ENCODE results near the gene CPN1. TPM values are rescaled to one million over a fixed set of nuclear protein-coding genes. Genes with fewer than 3 reads are reported as not detected.
"Not testable (repeated sequence)": the region's sequence is repeated elsewhere in the genome, so short reads cannot be mapped to it uniquely, and the experiment has no call there.

The CPN1 gene
- polyA plus RNA-seq, 1 donor (not counting 4 experiments of a cell fraction or from before 2014, with no cell fraction given): not detected

- no peaks in the 10 kb centered on the region for H3K9me1 ChIP-seq (ENCODE audit: control insufficient read depth, extremely low read depth, insufficient read depth, low read length)
- no peak for TF ChIP-seq CTCF (optimal IDR thresholded peaks at IDR 0.05 in 1 of 3, IDR thresholded peaks at IDR 0.05 in 1 of 3, conservative IDR thresholded peaks at IDR 0.05 in 1 of 3; ENCODE audit: extremely low read depth in 1 of 3, insufficient read depth in 2 of 3, low read length in 3 of 3)
- FAIRE-seq (no peak), DNase-seq (ENCODE audit: low read depth, low spot score) (no peak)
- no peaks in the 10 kb centered on the region for H4K20me1 ChIP-seq (ENCODE audit: control insufficient read depth, extremely low read depth, insufficient read depth, low read length)
- no peaks in the 10 kb centered on the region for H3K9me3 ChIP-seq (ENCODE audit: control insufficient read depth, low read depth, low read length)
- no peak overlapping the region for H3K4me3 ChIP-seq (ENCODE audit: control insufficient read depth in 2 of 3, extremely low read depth in 1 of 3, insufficient read depth in 2 of 3, low read depth in 1 of 3, low read length in 3 of 3)
- no peak overlapping the region for H3K4me2 ChIP-seq (ENCODE audit: control insufficient read depth, extremely low read depth, insufficient read depth, low read depth, low read length)
- peaks cover 9% of the 10 kb centered on the region for H3K79me2 ChIP-seq (ENCODE audit: control insufficient read depth, insufficient read depth, low read length)
- H3K36me3 ChIP-seq (ENCODE audit: control insufficient read depth in 2 of 2, extremely low read depth in 1 of 2, insufficient read depth in 2 of 2, low read length in 2 of 2): no peaks in the 10 kb centered on the region
- peaks cover 7% of the 10 kb centered on the region for H3K4me1 ChIP-seq (ENCODE audit: control insufficient read depth, extremely low read depth, insufficient read depth, low read length)
- H3K27ac ChIP-seq (ENCODE audit: control insufficient read depth, insufficient read depth, low read length): no peak overlapping the region
- no peak overlapping the region for H2AFZ ChIP-seq (ENCODE audit: control insufficient read depth, low read length)
- H3K9ac ChIP-seq (ENCODE audit: control insufficient read depth, extremely low read depth, insufficient read depth, low read length): no peak overlapping the region
- no peaks in the 10 kb centered on the region for H3K27me3 ChIP-seq (ENCODE audit: control insufficient read depth, extremely low read depth, insufficient read depth, low read length)
- dilution Hi-C loops (cut with MboI; ENCODE audit: extremely low pct_ligation_motif_present, low sequenced_read_pairs): no loop called here
These were observed 68.0 kb downstream of the CPN1 start for GRCh38 chr10:100013621-100014020.

DNA sequence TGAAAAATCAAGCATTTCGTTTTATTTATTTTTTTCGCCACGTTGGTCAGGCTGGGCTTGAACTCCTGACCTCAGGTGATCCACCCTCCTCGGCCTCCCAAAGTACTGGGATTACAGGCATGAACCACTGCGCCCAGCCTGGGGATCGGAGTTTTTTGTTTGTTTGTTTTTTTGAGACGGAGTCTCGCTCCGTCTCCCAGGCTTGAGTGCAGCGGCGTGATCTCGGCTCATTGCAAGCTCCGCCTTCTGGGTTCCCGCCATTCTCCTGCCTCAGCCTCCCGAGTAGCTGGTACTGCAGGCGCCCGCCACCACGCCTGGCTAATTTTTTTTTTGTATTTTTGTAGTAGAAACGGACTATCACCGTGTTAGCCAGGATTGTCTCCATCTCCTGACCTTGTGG lies 69.8 kb downstream of the CPN1 start:
- FAIRE-seq; dilution Hi-C loops (cut with MboI; ENCODE audit: extremely low pct_ligation_motif_present, low sequenced_read_pairs); H3K27me3 ChIP-seq (ENCODE audit: control insufficient read depth, extremely low read depth, insufficient read depth, low read length); H3K4me3 ChIP-seq (ENCODE audit: control insufficient read depth in 2 of 3, extremely low read depth in 1 of 3, insufficient read depth in 2 of 3, low read depth in 1 of 3, low read length in 3 of 3); H3K9me3 ChIP-seq (ENCODE audit: control insufficient read depth, low read depth, low read length); H4K20me1 ChIP-seq (ENCODE audit: control insufficient read depth, extremely low read depth, insufficient read depth, low read length); H3K27ac ChIP-seq (ENCODE audit: control insufficient read depth, insufficient read depth, low read length); H3K36me3 ChIP-seq (ENCODE audit: control insufficient read depth in 2 of 2, extremely low read depth in 1 of 2, insufficient read depth in 2 of 2, low read length in 2 of 2); H3K4me2 ChIP-seq (ENCODE audit: control insufficient read depth, extremely low read depth, insufficient read depth, low read depth, low read length); H2AFZ ChIP-seq (ENCODE audit: control insufficient read depth, low read length); H3K9me1 ChIP-seq (ENCODE audit: control insufficient read depth, extremely low read depth, insufficient read depth, low read length); DNase-seq (ENCODE audit: low read depth, low spot score); H3K9ac ChIP-seq (ENCODE audit: control insufficient read depth, extremely low read depth, insufficient read depth, low read length): not testable (repeated sequence)
- H3K4me1 ChIP-seq (ENCODE audit: control insufficient read depth, extremely low read depth, insufficient read depth, low read length): peaks cover 16% of the 10 kb centered on the region
- peaks cover 26% of the 10 kb centered on the region for H3K79me2 ChIP-seq (ENCODE audit: control insufficient read depth, insufficient read depth, low read length)

All from keratinocyte (primary cell).